OCI-LY7 (cell line): ENCODE measurements around the gene CARS1.

ENCODE experiments used
- CTCF ChIP-seq: fragments of 200-600 bp; sonication (generic); conservative IDR thresholded peaks from 2 replicates; pipeline ENCODE4 v1.5.1; 2014; ENCODE audit warnings: mild to moderate bottlenecking, antibody characterized with exemption, low read length, moderate library complexity, mixed read lengths
- EZH2phosphoT487 ChIP-seq: fragments of 200-600 bp; sonication (generic); IDR thresholded peaks from 2 replicates; pipeline ENCODE4 v1.6.1; 2018; ENCODE audit warnings: low read depth, borderline replicate concordance, mild to moderate bottlenecking, mixed run types, antibody characterized with exemption, low read length, moderate library complexity, mixed read lengths

- no peak for TF ChIP-seq CTCF
- no peak for TF ChIP-seq EZH2phosphoT487
These were observed 22.9 kb upstream of the CARS1 start for GRCh38 chr11:3080104-3080503.
